Measurements from ENCODE around the gene RMRP.

DNA sequence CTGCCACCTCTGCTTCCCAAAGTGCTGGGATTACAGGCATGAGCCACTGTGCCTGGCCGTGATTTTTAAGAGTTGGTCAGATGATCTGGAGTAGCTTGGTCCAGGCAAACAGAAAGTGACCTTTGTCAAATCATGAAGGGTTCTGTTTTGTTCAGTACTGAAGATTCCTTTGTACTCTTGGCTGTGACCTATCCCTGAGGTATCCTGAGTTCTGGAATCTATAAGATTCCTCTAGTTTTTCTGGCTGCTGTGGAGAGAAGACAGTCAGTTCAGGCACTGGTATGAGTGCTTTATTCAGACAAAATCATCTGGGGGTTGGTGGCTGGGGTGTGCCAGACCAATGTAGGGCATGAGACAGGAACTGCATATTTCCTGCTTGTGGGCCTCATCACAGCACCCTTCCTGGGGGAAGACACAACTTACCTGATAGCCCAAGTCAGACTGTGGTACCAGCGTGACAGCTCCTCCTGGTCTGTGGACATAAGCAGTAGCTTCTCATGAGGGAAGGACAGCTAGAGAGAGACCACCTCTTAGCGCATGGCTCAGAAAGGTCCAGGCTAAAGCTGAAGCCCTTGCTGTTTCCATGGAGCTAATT, 4.0 kb upstream of the RMRP start:
- TF ChIP-seq CTCF (IDR thresholded peaks at IDR 0.05) (no peak), POLR2AphosphoS5 (IDR thresholded peaks at IDR 0.05) (no peak)

Data from prostate gland (tissue), 2 donors.